ENCODE results near the gene PITPNM3. TPM values are rescaled to one million over a fixed set of nuclear protein-coding genes. Genes with fewer than 3 reads are reported as not detected.
A peak's percentile ranks its signal among the peaks of the same experiment; 100 is the strongest.

The PITPNM3 gene
- total and polyA plus RNA-seq, 2 experiments from 2014 or later: 0.77 to 6.5 TPM

- Histone ChIP-seq H3K27ac (no peak overlapping the region), H3K4me1 (ENCODE audit: low read depth) (peaks cover 20% of the 10 kb centered on the region), H3K36me3 (no peaks in the 10 kb centered on the region)
Measured at GRCh38 chr17:6498901-6499540, 57.3 kb downstream of the PITPNM3 start.

DNA sequence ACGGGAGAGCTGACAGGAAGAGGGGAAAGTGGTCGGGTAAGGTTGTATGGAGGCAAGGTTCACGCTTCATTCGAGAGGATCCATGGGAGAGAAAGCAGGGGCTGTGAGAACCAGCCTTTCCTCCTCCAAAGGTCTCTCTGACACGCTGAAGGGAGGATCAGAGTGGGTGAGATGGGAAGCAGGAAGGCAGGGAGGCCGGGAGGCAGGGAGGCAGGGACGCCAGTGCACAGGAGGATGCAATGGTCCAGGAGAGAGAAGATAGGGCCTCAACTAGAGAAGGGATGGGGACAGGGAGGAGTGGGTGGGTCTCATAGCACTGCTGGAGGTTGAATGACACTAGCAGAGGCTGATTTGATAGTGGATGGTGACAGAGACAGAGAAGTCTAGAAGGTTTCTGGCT lies 58.0 kb downstream of the PITPNM3 start:
- H3K4me1 ChIP-seq (ENCODE audit: low read depth): peaks cover 20% of the 10 kb centered on the region
- no peak for DNase-seq (ENCODE audit: low read depth in 1 of 2, low spot score in 1 of 2)
- no peaks in the 10 kb centered on the region for H3K36me3 ChIP-seq
- H3K27ac ChIP-seq: no peak overlapping the region
- no peaks in the 10 kb centered on the region for H3K9me3 ChIP-seq (ENCODE audit: low read depth)
- no peaks in the 10 kb centered on the region for H3K27me3 ChIP-seq
- TF ChIP-seq, protein P1, sequence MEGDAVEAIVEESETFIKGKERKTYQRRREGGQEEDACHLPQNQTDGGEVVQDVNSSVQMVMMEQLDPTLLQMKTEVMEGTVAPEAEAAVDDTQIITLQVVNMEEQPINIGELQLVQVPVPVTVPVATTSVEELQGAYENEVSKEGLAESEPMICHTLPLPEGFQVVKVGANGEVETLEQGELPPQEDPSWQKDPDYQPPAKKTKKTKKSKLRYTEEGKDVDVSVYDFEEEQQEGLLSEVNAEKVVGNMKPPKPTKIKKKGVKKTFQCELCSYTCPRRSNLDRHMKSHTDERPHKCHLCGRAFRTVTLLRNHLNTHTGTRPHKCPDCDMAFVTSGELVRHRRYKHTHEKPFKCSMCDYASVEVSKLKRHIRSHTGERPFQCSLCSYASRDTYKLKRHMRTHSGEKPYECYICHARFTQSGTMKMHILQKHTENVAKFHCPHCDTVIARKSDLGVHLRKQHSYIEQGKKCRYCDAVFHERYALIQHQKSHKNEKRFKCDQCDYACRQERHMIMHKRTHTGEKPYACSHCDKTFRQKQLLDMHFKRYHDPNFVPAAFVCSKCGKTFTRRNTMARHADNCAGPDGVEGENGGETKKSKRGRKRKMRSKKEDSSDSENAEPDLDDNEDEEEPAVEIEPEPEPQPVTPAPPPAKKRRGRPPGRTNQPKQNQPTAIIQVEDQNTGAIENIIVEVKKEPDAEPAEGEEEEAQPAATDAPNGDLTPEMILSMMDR (IDR thresholded peaks at IDR 0.05; ENCODE audit: low read depth, low read length): no peak
- no peak overlapping the region for H3K4me3 ChIP-seq

More at GRCh38 chr17:6498901-6499540, 57.3 kb downstream of the PITPNM3 start:
- no peaks in the 10 kb centered on the region for H3K27me3 ChIP-seq
- H3K4me3 ChIP-seq: no peak overlapping the region
- no peak for DNase-seq (ENCODE audit: low read depth in 1 of 2, low spot score in 1 of 2)
- TF ChIP-seq, protein P1 (IDR thresholded peaks at IDR 0.05; ENCODE audit: low read depth, low read length): no peak
- H3K9me3 ChIP-seq (ENCODE audit: low read depth): no peaks in the 10 kb centered on the region

DNA sequence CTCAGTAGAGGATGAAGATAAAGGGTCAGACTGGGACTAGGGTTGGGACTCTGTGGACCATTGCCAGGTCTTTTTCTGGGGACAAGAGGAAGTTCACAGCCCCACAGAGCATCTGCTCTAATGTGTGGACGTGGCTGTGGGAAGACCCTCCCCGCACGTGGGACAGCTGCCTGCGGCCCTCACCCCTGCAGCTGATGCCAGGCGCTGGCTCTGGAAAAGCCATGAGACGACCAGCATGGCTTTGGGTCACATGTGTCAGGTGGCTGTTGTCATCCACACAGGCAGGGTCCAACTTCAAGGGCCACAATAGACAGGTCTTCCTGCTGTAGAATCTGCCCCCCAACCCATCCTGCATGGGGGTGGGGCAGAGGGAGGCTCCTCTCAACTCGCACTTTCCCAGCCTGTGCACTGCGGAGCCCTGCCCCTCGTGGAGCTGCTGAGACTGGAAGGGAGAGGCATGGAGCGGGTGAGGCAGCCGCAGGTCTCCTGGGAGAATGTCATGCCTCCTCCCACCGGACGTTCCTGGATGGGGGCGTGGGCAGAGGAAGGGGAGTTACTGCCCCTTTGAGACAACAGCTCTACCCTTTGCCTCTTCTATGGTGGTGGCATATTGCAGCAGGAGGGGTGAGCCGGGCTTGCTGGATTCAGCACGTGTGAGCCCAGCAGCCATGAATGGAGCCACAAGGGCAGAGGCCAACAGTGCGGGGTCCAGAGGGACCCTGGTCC lies 58.7 kb downstream of the PITPNM3 start:
- no peaks in the 10 kb centered on the region for H3K36me3 ChIP-seq
- no peaks in the 10 kb centered on the region for H3K27me3 ChIP-seq
- DNase-seq (ENCODE audit: low read depth in 1 of 2, low spot score in 1 of 2): no peak
- no peaks in the 10 kb centered on the region for H3K9me3 ChIP-seq (ENCODE audit: low read depth)
- H3K4me3 ChIP-seq: no peak overlapping the region
- TF ChIP-seq, protein P1 (IDR thresholded peaks at IDR 0.05; ENCODE audit: low read depth, low read length): no peak
- no peak overlapping the region for H3K27ac ChIP-seq
- H3K4me1 ChIP-seq (ENCODE audit: low read depth): peaks cover 20% of the 10 kb centered on the region

DNA sequence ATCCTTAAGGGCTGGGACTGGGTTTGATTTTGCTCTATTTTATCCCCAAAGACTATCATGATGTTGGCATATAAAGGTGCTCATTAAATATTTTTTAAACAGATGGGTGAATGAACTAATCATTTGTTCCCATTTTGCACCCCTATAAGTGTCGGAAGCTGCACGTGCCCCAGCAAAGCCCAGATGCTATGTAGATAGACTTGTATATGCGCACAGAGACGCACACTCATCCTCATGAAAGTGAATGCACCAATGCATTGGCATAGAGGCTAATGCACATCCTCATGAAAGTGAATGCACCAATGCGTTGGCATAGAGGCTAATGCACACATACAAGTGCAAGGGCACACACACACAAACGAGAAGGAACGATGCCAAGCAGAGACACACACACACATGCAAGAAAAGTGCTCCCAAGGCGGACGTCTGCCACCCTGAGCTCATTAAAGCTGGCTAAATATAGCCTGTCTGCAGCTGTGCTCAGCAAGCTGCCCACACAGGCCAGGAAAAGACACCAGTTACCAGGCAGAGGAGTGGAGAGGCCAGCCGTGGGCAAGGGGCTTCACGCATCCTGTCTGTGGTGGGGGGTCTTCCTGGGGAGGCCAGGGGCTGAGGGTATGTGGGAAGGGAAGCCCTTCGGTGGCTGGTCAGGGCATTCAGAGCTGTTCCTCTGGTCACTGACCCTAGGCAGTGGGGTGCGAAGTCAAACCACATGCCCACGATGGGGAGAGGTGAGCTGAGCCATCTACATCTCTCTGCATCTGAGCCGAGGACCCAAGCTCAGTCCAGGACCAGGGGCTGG lies 59.5 kb downstream of the PITPNM3 start:
- no peaks in the 10 kb centered on the region for H3K27me3 ChIP-seq
- peaks cover 20% of the 10 kb centered on the region for H3K4me1 ChIP-seq (ENCODE audit: low read depth)
- TF ChIP-seq, protein P1 (IDR thresholded peaks at IDR 0.05; ENCODE audit: low read depth, low read length): no peak
- H3K27ac ChIP-seq: no peak overlapping the region
- no peak overlapping the region for H3K4me3 ChIP-seq
- H3K36me3 ChIP-seq: no peaks in the 10 kb centered on the region
- DNase-seq (ENCODE audit: low read depth in 1 of 2, low spot score in 1 of 2): peak in 1 of 2 donors; percentile 48
- no peaks in the 10 kb centered on the region for H3K9me3 ChIP-seq (ENCODE audit: low read depth)

DNA sequence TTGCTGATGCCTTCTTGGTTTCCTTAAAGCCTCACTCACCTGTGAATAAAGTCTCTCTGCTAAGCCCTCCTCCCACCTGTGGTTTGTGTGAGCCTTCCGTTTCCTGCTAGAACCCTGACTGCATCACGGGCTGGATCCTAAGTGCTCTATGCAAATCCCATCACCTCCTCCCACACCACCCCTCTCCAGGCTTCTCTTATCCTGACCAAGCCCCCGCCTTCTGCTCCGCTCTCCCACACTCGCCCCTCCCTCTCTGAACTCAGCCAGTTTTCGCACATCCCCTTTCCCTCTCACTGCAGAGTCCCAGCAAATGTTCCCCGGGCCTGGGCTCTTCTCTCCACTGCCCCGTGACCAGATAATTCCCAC lies 60.3 kb downstream of the PITPNM3 start:
- peaks cover 20% of the 10 kb centered on the region for H3K4me1 ChIP-seq (ENCODE audit: low read depth)
- no peaks in the 10 kb centered on the region for H3K36me3 ChIP-seq
- H3K27me3 ChIP-seq: no peaks in the 10 kb centered on the region
- H3K9me3 ChIP-seq (ENCODE audit: low read depth): no peaks in the 10 kb centered on the region
- TF ChIP-seq, protein P1 (IDR thresholded peaks at IDR 0.05; ENCODE audit: low read depth, low read length): no peak
- no peak overlapping the region for H3K27ac ChIP-seq
- H3K4me3 ChIP-seq: no peak overlapping the region
- DNase-seq (ENCODE audit: low read depth in 1 of 2, low spot score in 1 of 2): peak; percentile 37 to 44

Data from cardiac muscle cell (in vitro differentiated cells and primary cell).